ENCODE measurements around the gene ITPK1.

ITPK1 gene

GRCh38 chr14:92938235-92938875 is 177.4 kb downstream of the ITPK1 start:
- 87% methylated on average over 9 of the region's 9 CpGs for WGBS

GRCh38 chr14:92937051-92937937 is 178.4 kb downstream of the ITPK1 start:
- no peak overlapping the region for H3K4me3 ChIP-seq (ENCODE audit: insufficient read depth in 1 of 2, low read depth in 1 of 2, low read length in 2 of 2)
- H2BK5ac ChIP-seq (ENCODE audit: low read depth, low read length, poor library complexity, severe bottlenecking), result no peak overlapping the region
- 86% methylated on average over 12 of the region's 16 CpGs for WGBS
- H3K18ac ChIP-seq (ENCODE audit: low read depth in 1 of 2, low read length in 2 of 2), result no peak overlapping the region
- no peak overlapping the region for H4K8ac ChIP-seq (ENCODE audit: low read length)
- DNase-seq, result no peak
- H3K23ac ChIP-seq (ENCODE audit: low read length in 2 of 2), result no peak overlapping the region
- no peak overlapping the region for H3K4ac ChIP-seq (ENCODE audit: low read depth in 1 of 2, low read length in 2 of 2)
- no peak overlapping the region for H3K9ac ChIP-seq (ENCODE audit: low read length)
- no peak overlapping the region for H2AFZ ChIP-seq (ENCODE audit: low read depth, low read length)
- peaks cover 1 to 40% of the 10 kb centered on the region in 2 experiments for H3K27me3 ChIP-seq (ENCODE audit: control insufficient read depth in 1 of 2, insufficient read depth in 1 of 2, low read length in 2 of 2)
- H2BK15ac ChIP-seq (ENCODE audit: low read depth, poor library complexity, severe bottlenecking), result no peak overlapping the region
- no peak overlapping the region for H4K91ac ChIP-seq (ENCODE audit: low read length)
- peaks cover 0 to 16% of the 10 kb centered on the region in 2 experiments for H3K36me3 ChIP-seq (ENCODE audit: control insufficient read depth in 1 of 2, insufficient read depth in 2 of 2, low read depth in 1 of 2, low read length in 2 of 2)
- H2BK120ac ChIP-seq (ENCODE audit: low read depth, low read length), result no peak overlapping the region
- H3K4me1 ChIP-seq (ENCODE audit: control insufficient read depth, insufficient read depth, low read depth, low read length), result no peaks in the 10 kb centered on the region
- H3K14ac ChIP-seq (ENCODE audit: low read length in 2 of 2), result no peak overlapping the region
- H3K9me3 ChIP-seq (ENCODE audit: control insufficient read depth, low read length), result no peaks in the 10 kb centered on the region
- no peak overlapping the region for H2BK12ac ChIP-seq (ENCODE audit: low read length in 2 of 2)
- H2AK5ac ChIP-seq (ENCODE audit: low read length, severe bottlenecking), result no peak overlapping the region
- no peak overlapping the region for H3K4me2 ChIP-seq (ENCODE audit: low read length, poor library complexity, severe bottlenecking)
- H3K27ac ChIP-seq (ENCODE audit: low read length, poor library complexity, severe bottlenecking), result no peak overlapping the region
- no peaks in the 10 kb centered on the region for H3K79me1 ChIP-seq (replicated peaks; ENCODE audit: low read length, poor library complexity, severe bottlenecking)

More at GRCh38 chr14:92938235-92938875, 177.4 kb downstream of the ITPK1 start:
- Histone ChIP-seq H3K4ac (ENCODE audit: low read depth in 1 of 2, low read length in 2 of 2) (no peak overlapping the region), H3K9ac (ENCODE audit: low read length) (no peak overlapping the region), H4K91ac (ENCODE audit: low read length) (no peak overlapping the region), H3K4me3 (ENCODE audit: insufficient read depth in 1 of 2, low read depth in 1 of 2, low read length in 2 of 2) (no peak overlapping the region), H3K18ac (ENCODE audit: low read depth in 1 of 2, low read length in 2 of 2) (no peak overlapping the region), H3K9me3 (ENCODE audit: control insufficient read depth, low read length) (no peaks in the 10 kb centered on the region), H3K14ac (ENCODE audit: low read length in 2 of 2) (no peak overlapping the region), H4K8ac (ENCODE audit: low read length) (no peak overlapping the region), H3K4me1 (ENCODE audit: control insufficient read depth, insufficient read depth, low read depth, low read length) (no peaks in the 10 kb centered on the region), H3K4me2 (ENCODE audit: low read length, poor library complexity, severe bottlenecking) (no peak overlapping the region), H2BK15ac (ENCODE audit: low read depth, poor library complexity, severe bottlenecking) (no peak overlapping the region), H2AFZ (ENCODE audit: low read depth, low read length) (no peak overlapping the region), H2BK120ac (ENCODE audit: low read depth, low read length) (no peak overlapping the region), H3K79me1 (replicated peaks; ENCODE audit: low read length, poor library complexity, severe bottlenecking) (no peaks in the 10 kb centered on the region), H3K27me3 (ENCODE audit: control insufficient read depth in 1 of 2, insufficient read depth in 1 of 2, low read length in 2 of 2) (peaks cover 0 to 30% of the 10 kb centered on the region in 2 experiments), H3K27ac (ENCODE audit: low read length, poor library complexity, severe bottlenecking) (no peak overlapping the region), H3K23ac (ENCODE audit: low read length in 2 of 2) (no peak overlapping the region), H2BK12ac (ENCODE audit: low read length in 2 of 2) (no peak overlapping the region), H2BK5ac (ENCODE audit: low read depth, low read length, poor library complexity, severe bottlenecking) (no peak overlapping the region), H2AK5ac (ENCODE audit: low read length, severe bottlenecking) (no peak overlapping the region), H3K36me3 (ENCODE audit: control insufficient read depth in 1 of 2, insufficient read depth in 2 of 2, low read depth in 1 of 2, low read length in 2 of 2) (peaks cover 0 to 20% of the 10 kb centered on the region in 2 experiments)
- no peak for DNase-seq

GRCh38 chr14:92936085-92936484 is 179.6 kb downstream of the ITPK1 start:
- H4K91ac ChIP-seq (ENCODE audit: low read length), result no peak overlapping the region
- no peak overlapping the region for H3K9ac ChIP-seq (ENCODE audit: low read length)
- H3K27me3 ChIP-seq (ENCODE audit: control insufficient read depth in 1 of 2, insufficient read depth in 1 of 2, low read length in 2 of 2), result peaks cover 6 to 46% of the 10 kb centered on the region in 2 experiments
- no peak overlapping the region for H3K18ac ChIP-seq (ENCODE audit: low read depth in 1 of 2, low read length in 2 of 2)
- no peaks in the 10 kb centered on the region for H3K4me1 ChIP-seq (ENCODE audit: control insufficient read depth, insufficient read depth, low read depth, low read length)
- 89% methylated on average over 11 of the region's 11 CpGs for WGBS
- no peak overlapping the region for H2BK12ac ChIP-seq (ENCODE audit: low read length in 2 of 2)
- no peak overlapping the region for H3K23ac ChIP-seq (ENCODE audit: low read length in 2 of 2)
- H3K4me3 ChIP-seq (ENCODE audit: insufficient read depth in 1 of 2, low read depth in 1 of 2, low read length in 2 of 2), result no peak overlapping the region
- no peaks in the 10 kb centered on the region for H3K79me1 ChIP-seq (replicated peaks; ENCODE audit: low read length, poor library complexity, severe bottlenecking)
- H2BK120ac ChIP-seq (ENCODE audit: low read depth, low read length), result no peak overlapping the region
- H4K8ac ChIP-seq (ENCODE audit: low read length), result no peak overlapping the region
- H2BK15ac ChIP-seq (ENCODE audit: low read depth, poor library complexity, severe bottlenecking), result no peak overlapping the region
- H3K9me3 ChIP-seq (ENCODE audit: control insufficient read depth, low read length), result no peaks in the 10 kb centered on the region
- no peak overlapping the region for H2AFZ ChIP-seq (ENCODE audit: low read depth, low read length)
- H3K14ac ChIP-seq (ENCODE audit: low read length in 2 of 2), result no peak overlapping the region
- H2BK5ac ChIP-seq (ENCODE audit: low read depth, low read length, poor library complexity, severe bottlenecking), result no peak overlapping the region
- H3K27ac ChIP-seq (ENCODE audit: low read length, poor library complexity, severe bottlenecking), result no peak overlapping the region
- H3K4me2 ChIP-seq (ENCODE audit: low read length, poor library complexity, severe bottlenecking), result no peak overlapping the region
- no peak overlapping the region for H3K4ac ChIP-seq (ENCODE audit: low read depth in 1 of 2, low read length in 2 of 2)
- peaks cover 0 to 9% of the 10 kb centered on the region in 2 experiments for H3K36me3 ChIP-seq (ENCODE audit: control insufficient read depth in 1 of 2, insufficient read depth in 2 of 2, low read depth in 1 of 2, low read length in 2 of 2)
- H2AK5ac ChIP-seq (ENCODE audit: low read length, severe bottlenecking), result no peak overlapping the region
- no peak for DNase-seq

GRCh38 chr14:92935446-92935845 is 180.3 kb downstream of the ITPK1 start:
- Histone ChIP-seq H3K4me3 (ENCODE audit: insufficient read depth in 1 of 2, low read depth in 1 of 2, low read length in 2 of 2) (no peak overlapping the region), H3K4me1 (ENCODE audit: control insufficient read depth, insufficient read depth, low read depth, low read length) (no peaks in the 10 kb centered on the region), H4K91ac (ENCODE audit: low read length) (no peak overlapping the region), H3K14ac (ENCODE audit: low read length in 2 of 2) (no peak overlapping the region), H3K9me3 (ENCODE audit: control insufficient read depth, low read length) (no peaks in the 10 kb centered on the region), H3K4ac (ENCODE audit: low read depth in 1 of 2, low read length in 2 of 2) (no peak overlapping the region), H3K27ac (ENCODE audit: low read length, poor library complexity, severe bottlenecking) (no peak overlapping the region), H3K4me2 (ENCODE audit: low read length, poor library complexity, severe bottlenecking) (no peak overlapping the region), H2BK120ac (ENCODE audit: low read depth, low read length) (no peak overlapping the region), H3K36me3 (ENCODE audit: control insufficient read depth in 1 of 2, insufficient read depth in 2 of 2, low read depth in 1 of 2, low read length in 2 of 2) (peaks cover 0 to 9% of the 10 kb centered on the region in 2 experiments), H3K27me3 (ENCODE audit: control insufficient read depth in 1 of 2, insufficient read depth in 1 of 2, low read length in 2 of 2) (peaks cover 7 to 49% of the 10 kb centered on the region in 2 experiments), H3K18ac (ENCODE audit: low read depth in 1 of 2, low read length in 2 of 2) (no peak overlapping the region), H2BK15ac (ENCODE audit: low read depth, poor library complexity, severe bottlenecking) (no peak overlapping the region), H2AK5ac (ENCODE audit: low read length, severe bottlenecking) (no peak overlapping the region), H2BK5ac (ENCODE audit: low read depth, low read length, poor library complexity, severe bottlenecking) (no peak overlapping the region), H3K9ac (ENCODE audit: low read length) (no peak overlapping the region), H3K79me1 (replicated peaks; ENCODE audit: low read length, poor library complexity, severe bottlenecking) (no peaks in the 10 kb centered on the region), H2BK12ac (ENCODE audit: low read length in 2 of 2) (no peak overlapping the region), H4K8ac (ENCODE audit: low read length) (no peak overlapping the region), H3K23ac (ENCODE audit: low read length in 2 of 2) (no peak overlapping the region), H2AFZ (ENCODE audit: low read depth, low read length) (no peak overlapping the region)
- 92% methylated on average over 11 of the region's 11 CpGs for WGBS
- DNase-seq, result no peak

All from mesenchymal stem cell (in vitro differentiated cells and primary cell).